Kidney (tissue), 14 donors: Measurements from ENCODE around the gene CPT1A. TPM values are rescaled to one million over a fixed set of nuclear protein-coding genes. Genes with fewer than 3 reads are reported as not detected.

Source experiments
- DNase-seq, 5 donors: peaks; one replicate each; pipeline ENCODE4 v3.0.0-alpha.2; 2013 to 2020
- FAIRE-seq: peaks from 2 replicates; lab custom pipeline; 2012; peaks lifted over from hg19 to GRCh38; lab: Jason Lieb, UNC
- H3K27ac ChIP-seq, 2 donors: one replicate each; pipeline ENCODE4 v1.7.0; 2013; ENCODE audit warnings: low read depth in 2 of 2, low read length in 2 of 2, inconsistent platforms in 1 of 2
- H3K27me3 ChIP-seq: one replicate; pipeline ENCODE4 v1.7.1; 2013; ENCODE audit warnings: low read length, inconsistent platforms; ENCODE audit not compliant: control insufficient read depth, insufficient read depth
- H3K36me3 ChIP-seq, 3 donors: one replicate each; pipeline versions ENCODE4 v1.7.0 to v1.7.1; 2013; ENCODE audit warnings: low read length in 3 of 3, control low read depth in 1 of 3, inconsistent platforms in 1 of 3; ENCODE audit not compliant: insufficient read depth in 3 of 3, control insufficient read depth in 2 of 3
- H3K4me1 ChIP-seq, 3 donors: one replicate each; pipeline versions ENCODE4 v1.7.0 to v1.7.1; 2013; ENCODE audit warnings: low read length in 3 of 3, inconsistent platforms in 1 of 3, low read depth in 1 of 3; ENCODE audit not compliant: control insufficient read depth in 2 of 3, insufficient read depth in 2 of 3
- H3K4me3 ChIP-seq, 3 donors: one replicate each; pipeline versions ENCODE4 v1.7.0 to v1.8.1; 2013; ENCODE audit warnings: low read length in 3 of 3, control low read depth in 1 of 3, inconsistent platforms in 1 of 3
- H3K9ac ChIP-seq, 3 donors: one replicate each; pipeline versions ENCODE4 v1.7.0 to v1.7.1; 2013; ENCODE audit warnings: low read length in 3 of 3, control low read depth in 1 of 3, inconsistent platforms in 1 of 3
- H3K9me3 ChIP-seq, 3 donors: one replicate each; pipeline versions ENCODE4 v1.7.0 to v1.7.1; 2013; ENCODE audit warnings: low read length in 3 of 3, control low read depth in 1 of 3, inconsistent platforms in 1 of 3; ENCODE audit not compliant: control insufficient read depth in 2 of 3, insufficient read depth in 1 of 3
- CTCF ChIP-seq: IDR thresholded peaks from 3 replicates; pipeline ENCODE4 v1.5.1; 2012; ENCODE audit warnings: mild to moderate bottlenecking, moderate library complexity, borderline replicate concordance; ENCODE audit not compliant: insufficient read depth; ENCODE audit errors: extremely low read depth
- intact Hi-C: fragments of 100-400 bp; cut with DNase I; formaldehyde crosslinking; loops from one replicate; pipeline ENCODE4 v1.11.1; 2022
- polyA plus RNA-seq: library from polyadenylated mRNA; stranded (reverse); fragments of 350-450 nt; fragmentation: Illumina TruSeq; extraction: RNeasy Lipid Tissue Mini Kit (QIAGEN cat#74804); gene quantifications from one replicate; pipeline ENCODE4 v1.2.3, GENCODE V29; 2014; ENCODE audit warnings: low read depth, low replicate concordance; ENCODE audit not compliant: insufficient read depth
- total RNA-seq: library from RNA; stranded (reverse); fragmentation: NEBNext Ultra II Directional; extraction: Animal tissue kit (Norgen Biotek cat#: 25700); gene quantifications from one replicate; pipeline ENCODE4 v1.2.1, GENCODE V29; 2021
- donor health status: control.
- donor health status: control.
- donor health status: control.
- donor health status: control.
- donor health status: control.
- donor health status: DM: yes; HTN: yes; CAD: no.
- donor health status: Normal renal cell carcinoma (clear cell type).

CPT1A gene
- total and polyA plus RNA-seq, 2 donors from 2014 or later, result 51.3 to 61.5 TPM

- TF ChIP-seq CTCF, result no peak
- Histone ChIP-seq H3K27me3 (no peaks in the 10 kb centered on the region), H3K9me3 (no peaks in the 10 kb centered on the region), H3K4me1 (peaks cover 0 to 4% (median 2%) of the 10 kb centered on the region in 3 donors), H3K27ac (no peak overlapping the region), H3K36me3 (no peaks in the 10 kb centered on the region), H3K9ac (no peak overlapping the region), H3K4me3 (no peak overlapping the region)
- DNase-seq (no peak), FAIRE-seq (no peak)
- intact Hi-C loops, result no loop called here
These were observed 30.7 kb upstream of the CPT1A start for GRCh38 chr11:68872216-68873003.

GRCh38 chr11:68870470-68870869 is 28.8 kb upstream of the CPT1A start:
- peak overlapping the region in 1 of 3 donors; percentile 53 for H3K9ac ChIP-seq
- H3K36me3 ChIP-seq, result no peaks in the 10 kb centered on the region
- H3K27me3 ChIP-seq, result no peaks in the 10 kb centered on the region
- H3K27ac ChIP-seq, result no peak overlapping the region
- no peaks in the 10 kb centered on the region for H3K9me3 ChIP-seq
- TF ChIP-seq CTCF, result no peak
- no peak for DNase-seq
- H3K4me1 ChIP-seq, result peaks cover 0 to 4% (median 0%) of the 10 kb centered on the region in 3 donors
- intact Hi-C loops, result no loop called here
- peak overlapping the region in 2 of 3 donors; percentile 58 to 80 for H3K4me3 ChIP-seq
- no peak for FAIRE-seq

- peak in 1 of 5 donors; percentile 64 for DNase-seq
These were observed 26.6 kb upstream of the CPT1A start for GRCh38 chr11:68868221-68868835.

More at GRCh38 chr11:68868221-68868835, 26.6 kb upstream of the CPT1A start:
- Histone ChIP-seq H3K36me3 (no peaks in the 10 kb centered on the region), H3K9ac (no peak overlapping the region), H3K27me3 (no peaks in the 10 kb centered on the region), H3K4me1 (peaks cover 0 to 4% (median 0%) of the 10 kb centered on the region in 3 donors), H3K27ac (no peak overlapping the region), H3K9me3 (peaks cover 0 to 4% (median 0%) of the 10 kb centered on the region in 3 donors), H3K4me3 (no peak overlapping the region)
- no peak for FAIRE-seq
- intact Hi-C loops, result no loop called here
- no peak for TF ChIP-seq CTCF
